GM03348 (cell line): ENCODE measurements around the gene CCL21.

Experiments used
- DNase-seq: peaks from one replicate; pipeline ENCODE4 v3.0.0; 2012; ENCODE audit warnings: low spot score

The CCL21 gene

GRCh38 chr9:34707130-34707529, 2.8 kb downstream of the CCL21 start:
- no peak for DNase-seq

GRCh38 chr9:34701769-34702736, 7.9 kb downstream of the CCL21 start:
- DNase-seq = peak; percentile 94

DNA sequence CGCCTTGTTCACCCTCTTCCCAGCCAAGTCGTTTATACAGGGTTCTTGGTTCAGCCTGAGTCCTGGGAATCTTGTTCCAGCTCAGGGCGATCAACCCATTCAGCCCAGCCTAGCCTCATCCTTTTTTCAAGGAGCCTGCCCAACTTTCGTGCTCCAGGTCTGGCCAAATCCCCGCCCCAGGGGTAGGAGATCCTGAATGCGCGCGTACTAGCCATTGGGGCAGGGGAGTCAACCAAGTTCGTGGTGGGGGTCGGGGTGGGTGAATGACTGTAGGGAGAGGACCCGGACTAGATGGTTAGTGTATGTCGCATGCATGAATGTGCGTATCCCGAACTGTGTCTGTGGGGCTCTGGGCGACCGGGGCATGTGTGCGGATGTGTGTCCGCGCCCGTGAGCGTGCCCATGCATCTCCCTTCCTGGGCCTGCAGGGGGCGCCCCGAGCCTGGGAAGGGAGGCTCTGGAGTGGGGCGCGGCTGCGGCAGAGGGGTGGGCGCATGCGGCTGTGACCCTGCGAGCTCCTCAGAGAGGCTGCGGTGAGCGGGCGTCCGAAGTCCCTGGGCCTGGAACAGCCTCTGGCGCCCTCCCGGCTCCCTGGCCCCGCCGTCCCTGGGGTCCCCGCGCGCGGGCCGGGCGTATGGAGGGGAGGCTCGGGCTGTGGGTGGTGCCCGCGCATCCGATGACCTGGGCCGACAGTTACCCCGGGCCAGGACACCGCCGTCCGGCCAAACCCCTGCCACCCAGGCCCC, 8.7 kb downstream of the CCL21 start:
- peak; percentile 93 for DNase-seq

GRCh38 chr9:34694811-34695210, 15.1 kb downstream of the CCL21 start:
- DNase-seq = no peak

- no peak for DNase-seq
Observed at GRCh38 chr9:34693560-34693959, 16.4 kb downstream of the CCL21 start.

DNA sequence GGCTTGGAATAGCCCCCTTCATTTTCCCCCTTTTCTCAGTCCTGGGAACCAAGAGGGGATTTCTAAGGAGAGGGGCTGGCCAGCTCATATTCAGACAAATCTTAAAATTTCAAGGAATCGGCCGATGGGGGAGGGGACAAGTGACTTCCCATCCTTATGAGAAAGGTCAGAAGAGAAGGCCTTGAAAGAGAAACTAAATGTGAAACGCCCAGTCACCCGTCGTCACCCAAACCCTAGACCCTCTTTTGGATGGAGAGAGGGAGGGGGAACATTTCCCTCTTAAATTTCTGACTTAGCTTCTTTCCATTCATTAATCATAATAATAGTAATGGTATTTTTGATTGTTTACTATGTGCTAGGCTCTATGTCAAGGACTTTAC, 18.0 kb downstream of the CCL21 start:
- no peak for DNase-seq

- DNase-seq = no peak
Observed at GRCh38 chr9:34690983-34691935, 18.7 kb downstream of the CCL21 start, which contains the start of gene CCL19. Gene CCL19, minus strand, starts transcription at chr9:34691276. Its CDS starts 137 bp downstream, at chr9:34691139.

DNA sequence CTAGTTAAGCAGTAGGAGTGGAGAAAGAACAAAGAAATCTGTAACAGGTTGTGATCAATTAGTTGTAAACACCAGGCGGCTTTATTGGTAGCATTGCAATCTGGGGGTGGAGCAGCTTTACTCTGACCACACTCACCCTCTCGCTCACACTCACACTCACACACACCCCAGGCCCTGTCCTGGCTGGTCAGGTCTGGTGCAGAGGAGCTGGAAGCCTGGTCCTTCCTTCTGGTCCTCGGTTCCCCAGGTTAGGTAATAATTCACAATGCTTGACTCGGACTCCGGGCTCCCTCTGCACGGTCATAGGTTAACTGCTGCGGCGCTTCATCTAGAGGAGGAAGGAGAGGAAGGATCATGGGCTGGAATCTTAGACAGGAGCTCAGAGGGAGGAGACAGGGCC, 20.4 kb downstream of the CCL21 start:
- no peak for DNase-seq

GRCh38 chr9:34689116-34689470, 20.8 kb downstream of the CCL21 start:
- no peak for DNase-seq

- no peak for DNase-seq
Observed at GRCh38 chr9:34688329-34689115, 21.4 kb downstream of the CCL21 start.

DNA sequence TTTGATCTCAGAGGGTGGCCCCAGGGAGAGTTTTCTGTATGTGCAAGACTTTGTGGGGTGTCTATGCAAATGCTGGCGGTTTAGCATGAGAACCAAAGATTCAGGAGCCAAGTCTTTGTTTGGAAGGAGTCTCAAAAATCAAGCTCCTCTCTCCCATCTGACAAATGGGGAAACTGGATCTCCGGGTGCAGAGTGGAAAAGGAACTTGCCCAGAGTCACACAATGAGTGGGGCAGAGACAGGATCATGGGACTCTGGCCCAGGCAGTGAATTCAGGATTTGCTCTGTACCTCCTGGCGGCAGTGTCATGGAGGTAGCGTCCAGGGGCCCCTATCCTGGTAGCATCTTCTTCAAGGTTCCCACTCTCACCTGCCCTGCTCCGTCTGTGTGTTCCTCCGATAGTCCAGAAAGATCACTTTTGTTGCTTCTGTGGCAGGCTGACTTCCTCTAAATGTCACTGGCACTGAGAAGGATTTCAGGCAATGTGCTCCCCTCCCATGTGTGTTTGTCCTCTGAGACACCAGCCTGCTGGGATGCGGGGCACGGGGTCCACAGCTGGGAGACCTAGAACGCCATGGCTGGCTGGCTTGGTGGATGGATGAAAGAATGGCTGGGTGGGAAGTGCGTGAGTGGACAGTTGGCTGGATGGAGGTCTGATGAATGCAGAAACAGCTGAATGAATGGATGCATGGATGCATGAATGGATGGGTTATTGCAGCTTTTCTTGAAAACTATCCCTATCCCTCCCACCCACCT, 22.5 kb downstream of the CCL21 start:
- no peak for DNase-seq

- peak; percentile 43 for DNase-seq
Observed at GRCh38 chr9:34686732-34687131, 23.2 kb downstream of the CCL21 start.

DNA sequence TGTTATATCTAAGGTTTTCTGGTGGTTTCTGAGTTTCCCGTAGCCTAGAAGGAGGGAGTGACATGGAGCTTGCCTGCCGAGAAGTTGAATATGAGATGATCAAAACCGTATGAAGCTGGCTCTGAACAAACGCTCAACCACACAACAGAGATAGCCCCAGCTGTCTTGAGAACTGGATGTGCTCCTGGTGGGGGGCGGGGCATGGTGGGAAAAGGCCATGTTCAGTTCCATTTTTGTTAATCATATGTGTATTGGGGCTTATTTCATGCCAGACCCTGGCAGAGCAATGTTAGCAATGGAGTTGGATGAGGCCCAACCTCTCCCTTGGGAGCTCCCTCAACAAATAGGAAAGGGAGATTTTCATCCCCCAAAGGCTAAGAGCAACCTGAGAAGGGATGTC, 23.7 kb downstream of the CCL21 start:
- DNase-seq = peak; percentile 36

DNA sequence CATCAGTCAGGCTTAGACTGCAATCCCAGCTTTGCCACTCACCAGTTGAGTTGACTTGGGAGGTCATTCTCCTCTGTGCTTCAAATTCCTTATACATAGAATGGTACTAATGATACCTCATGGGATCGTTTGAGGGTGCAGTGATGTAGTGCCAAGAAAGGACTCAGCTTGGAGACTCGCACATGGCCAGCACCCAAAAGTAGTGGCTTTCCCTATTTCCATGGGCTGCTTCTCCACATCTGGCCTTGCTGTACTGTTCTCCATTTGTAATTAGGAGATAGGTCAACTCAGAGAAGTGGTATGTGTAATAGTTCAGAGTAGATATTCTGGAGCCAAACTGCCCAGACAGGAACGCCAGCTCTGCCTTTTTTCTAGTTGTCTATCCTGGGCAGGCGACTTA, 24.3 kb downstream of the CCL21 start:
- peak; percentile 51 for DNase-seq

- no peak for DNase-seq
Observed at GRCh38 chr9:34684816-34685215, 25.1 kb downstream of the CCL21 start.

DNA sequence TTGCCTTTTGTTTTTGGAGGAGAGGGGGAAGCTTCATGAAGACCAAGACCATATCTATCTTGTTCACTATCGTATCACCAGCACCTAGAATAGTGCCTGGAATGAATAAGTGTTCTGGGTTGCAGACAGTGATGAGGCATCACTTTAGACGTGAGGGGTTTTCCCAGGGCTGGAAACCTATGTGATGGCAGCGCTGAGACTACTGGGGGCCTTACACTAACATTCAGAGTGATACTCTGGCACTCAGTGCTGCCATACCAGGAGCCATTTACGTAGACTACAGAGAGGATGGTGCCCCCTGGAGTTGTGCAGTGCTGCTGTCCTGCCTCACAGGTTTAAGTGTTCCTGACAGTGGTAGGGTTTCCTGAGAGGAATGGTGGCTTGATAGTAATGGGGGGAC, 25.8 kb downstream of the CCL21 start:
- no peak for DNase-seq

GRCh38 chr9:34675869-34676268, 34.1 kb downstream of the CCL21 start:
- peak; percentile 33 for DNase-seq

DNA sequence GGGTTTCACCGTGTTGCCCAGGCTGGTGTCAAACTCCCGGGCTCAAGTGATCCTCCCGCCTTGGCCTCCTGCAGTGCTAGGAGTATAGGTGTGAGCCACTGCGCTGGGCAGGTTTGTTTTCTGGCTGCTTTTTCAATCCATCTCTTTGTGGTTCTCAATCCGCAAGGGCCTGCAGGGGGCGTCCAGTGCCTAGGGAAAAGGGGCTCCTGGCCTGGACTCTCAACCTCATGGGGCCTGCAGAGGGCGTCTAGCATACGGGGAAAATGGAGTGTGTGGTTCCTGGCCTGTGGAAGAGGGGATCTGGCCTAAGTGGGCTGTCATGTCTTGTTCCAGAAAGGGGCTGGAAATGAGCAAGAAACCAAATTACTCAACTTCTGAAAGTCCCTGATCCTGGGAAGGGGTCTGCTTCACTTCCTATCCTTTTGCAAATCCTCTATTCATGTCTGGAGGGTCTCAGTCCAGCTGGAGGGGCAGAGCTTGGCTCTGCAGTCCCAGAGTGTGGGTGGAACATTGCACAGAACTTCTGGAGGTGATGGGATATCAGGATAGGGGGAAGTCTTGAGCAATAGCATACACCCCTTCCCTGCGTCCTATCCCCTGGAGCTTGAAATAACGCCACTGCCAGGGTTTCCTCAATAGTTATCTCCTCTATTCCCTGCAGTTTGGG, 34.8 kb downstream of the CCL21 start:
- DNase-seq = peak; percentile 84

GRCh38 chr9:34674440-34674839, 35.5 kb downstream of the CCL21 start:
- DNase-seq = no peak

GRCh38 chr9:34671307-34671706, 38.6 kb downstream of the CCL21 start:
- DNase-seq = no peak
